ENCODE data around the gene CCNQ.
A peak's percentile ranks its signal among the peaks of the same experiment; 100 is the strongest.

CCNQ gene

GRCh38 chrX:153568451-153569011 is 30.4 kb downstream of the CCNQ start:
- no peak for DNase-seq

DNA sequence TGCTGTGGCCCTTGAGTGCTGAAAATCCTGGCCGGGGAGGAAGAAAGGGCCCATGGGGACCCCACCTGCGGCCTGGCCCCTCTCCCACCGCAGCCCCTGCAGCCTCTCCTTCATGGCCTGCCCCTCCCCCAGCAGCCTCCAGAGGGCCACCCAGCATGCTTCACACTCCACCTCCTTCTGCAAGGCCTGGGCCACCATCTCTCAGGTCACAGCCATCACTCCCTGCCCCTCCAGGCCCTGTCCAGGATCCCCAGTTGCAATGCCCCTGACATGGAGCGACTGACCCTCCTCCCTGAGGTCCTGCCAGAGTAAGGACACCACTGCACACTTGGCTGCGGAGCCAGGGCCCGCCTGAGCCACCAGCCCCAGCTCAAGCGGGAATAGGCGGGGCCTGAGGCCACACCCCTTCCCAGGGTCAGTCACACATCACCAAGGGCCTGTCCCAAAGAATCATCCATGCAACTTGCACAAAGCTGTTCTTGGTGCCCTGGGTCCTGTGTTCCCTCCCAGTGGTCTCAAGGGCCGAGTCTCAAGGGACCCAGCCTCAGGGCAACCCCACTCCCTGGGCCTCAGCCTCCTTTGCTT is 32.9 kb downstream of the CCNQ start:
- DNase-seq: no peak

DNA sequence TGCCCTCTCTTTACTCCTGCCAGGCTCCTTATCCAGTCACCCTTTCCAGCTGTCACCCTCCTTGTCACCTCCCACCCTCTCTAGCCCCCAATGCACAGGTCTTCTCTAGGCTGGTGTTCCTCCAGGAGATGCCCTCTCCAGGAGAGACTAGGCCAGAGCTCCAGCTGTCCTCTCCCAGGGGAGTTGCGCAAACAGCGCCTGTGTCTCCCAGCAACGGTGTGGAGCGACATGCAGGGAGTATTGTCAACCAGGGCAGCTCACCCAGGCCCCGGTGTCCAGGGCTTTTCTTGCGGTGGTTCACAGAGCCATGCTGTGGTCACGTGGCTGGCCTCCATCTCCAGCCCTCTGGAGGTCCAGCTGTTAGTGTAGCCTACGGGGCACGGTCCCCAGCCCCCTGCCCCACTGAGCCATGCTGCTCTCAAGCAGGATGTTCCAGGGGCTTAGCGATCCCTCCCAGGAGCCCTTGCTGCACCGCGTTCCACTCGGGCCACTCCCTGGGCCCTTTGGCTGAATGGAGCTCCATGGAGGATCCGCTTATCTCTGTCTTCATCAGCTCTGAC is 34.8 kb downstream of the CCNQ start:
- DNase-seq: no peak

- no peak for DNase-seq
Observed at GRCh38 chrX:153562546-153562945, 36.4 kb downstream of the CCNQ start.

DNA sequence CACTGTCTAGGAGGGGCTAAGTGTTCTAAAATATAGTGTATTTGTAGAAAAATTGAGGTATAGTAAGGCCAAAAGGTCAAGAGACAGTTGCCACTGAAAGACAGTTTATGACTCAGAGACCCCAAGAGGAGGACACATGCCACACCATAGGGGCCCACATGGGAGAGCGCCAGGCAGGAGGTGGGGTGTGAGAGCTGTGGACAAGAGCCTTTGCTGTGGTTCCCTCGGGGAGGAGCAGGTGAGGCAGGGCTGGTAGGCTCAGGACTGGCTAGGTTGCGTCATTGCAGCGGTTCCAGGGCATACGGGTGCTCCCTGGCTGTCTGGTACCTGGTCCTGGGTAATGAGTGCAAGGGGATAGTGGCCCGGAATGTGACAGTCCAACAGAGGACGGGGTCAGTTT is 37.6 kb downstream of the CCNQ start:
- DNase-seq: no peak

DNA sequence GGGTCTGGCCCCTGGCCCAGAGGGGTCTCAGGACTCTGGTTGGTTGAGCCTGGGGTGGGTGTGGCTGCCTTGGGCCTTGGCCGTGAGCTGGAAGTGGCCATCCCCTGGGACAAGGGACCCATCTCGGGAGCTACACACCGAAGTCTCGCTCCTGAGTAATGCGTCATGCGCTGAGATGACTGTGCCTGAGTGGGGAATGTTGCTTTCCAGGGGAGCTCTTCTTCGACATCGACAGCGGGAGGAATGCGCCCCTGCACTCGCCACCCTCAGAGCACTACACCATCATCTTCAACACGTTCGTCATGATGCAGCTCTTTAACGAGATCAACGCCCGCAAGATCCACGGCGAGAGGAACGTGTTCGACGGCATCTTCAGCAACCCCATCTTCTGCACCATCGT is 38.5 kb downstream of the CCNQ start:
- DNase-seq: no peak

- no peak for DNase-seq
Observed at GRCh38 chrX:153560000-153560399, 38.9 kb downstream of the CCNQ start.

- DNase-seq: no peak
Observed at GRCh38 chrX:153557618-153558355, 41.2 kb downstream of the CCNQ start.

DNA sequence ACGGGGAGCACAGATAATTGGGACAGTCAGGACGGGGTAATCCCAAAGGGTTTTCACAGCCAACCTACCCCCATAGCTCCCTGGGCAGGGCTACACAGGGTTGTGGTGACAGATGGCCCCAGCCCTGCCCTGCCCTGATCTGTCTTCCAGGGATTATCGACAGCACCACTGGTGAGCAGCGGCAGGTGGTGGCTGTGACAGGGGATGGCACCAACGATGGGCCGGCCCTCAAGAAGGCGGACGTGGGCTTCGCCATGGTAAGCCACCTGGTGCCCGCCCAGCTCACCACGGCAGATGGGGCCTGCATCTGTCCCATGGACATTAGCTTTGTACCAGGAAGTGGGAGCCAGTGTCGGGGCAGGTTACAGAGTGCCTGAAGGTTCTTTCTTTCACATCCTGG is 42.2 kb downstream of the CCNQ start:
- DNase-seq: no peak

DNA sequence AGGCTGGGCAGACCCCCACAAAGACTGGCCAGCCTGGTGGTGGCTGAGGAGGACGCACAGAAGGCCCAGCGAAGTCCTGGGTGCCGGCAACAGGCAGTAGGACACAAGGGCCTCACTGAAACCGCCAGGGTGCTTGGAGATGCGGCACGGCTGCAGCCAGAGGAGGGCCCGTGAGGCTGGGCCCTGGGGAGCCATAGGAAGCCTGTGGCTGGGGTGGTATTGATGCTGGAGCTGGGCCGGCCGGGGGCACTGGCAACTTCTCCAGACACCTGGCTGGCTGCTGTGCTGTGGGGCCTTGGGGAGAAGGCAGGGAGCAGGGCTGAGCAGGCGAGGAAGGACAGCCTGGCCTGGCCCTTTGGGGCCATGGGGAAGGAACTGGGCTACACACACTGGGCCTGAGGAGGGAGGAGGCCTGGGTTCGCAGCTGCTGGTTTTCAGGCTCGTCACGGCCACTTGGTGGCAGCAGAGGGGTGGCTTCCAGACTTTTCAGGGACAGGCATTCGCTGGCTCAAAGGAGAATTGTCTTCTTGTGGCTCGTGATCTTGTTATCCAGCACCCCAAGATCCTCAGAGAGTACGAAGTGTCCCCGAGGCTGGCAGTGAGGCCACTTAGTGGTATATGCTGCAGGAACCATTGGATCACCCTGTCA is 44.3 kb downstream of the CCNQ start:
- DNase-seq: peak in 1 of 2 experiments; percentile 55

DNA sequence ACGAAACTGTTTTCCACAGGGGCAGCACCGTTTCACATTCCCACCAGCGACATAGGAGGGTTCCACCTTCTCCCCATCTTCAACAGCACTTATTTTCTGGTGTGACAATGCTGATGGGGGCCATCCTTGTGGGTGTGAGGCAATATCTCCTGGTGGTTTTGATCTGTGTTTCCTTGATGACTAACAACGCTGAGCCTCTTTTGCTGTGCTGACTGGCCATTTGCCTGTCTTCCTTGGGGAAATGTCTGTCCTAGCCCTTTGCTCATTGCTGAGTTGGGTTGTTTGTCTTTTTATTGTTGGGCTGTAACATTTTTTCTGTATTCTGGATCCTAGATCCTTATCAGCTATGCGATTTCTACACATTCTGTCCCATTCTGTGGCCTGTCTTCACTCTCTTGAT is 47.8 kb downstream of the CCNQ start:
- DNase-seq: no peak

DNA sequence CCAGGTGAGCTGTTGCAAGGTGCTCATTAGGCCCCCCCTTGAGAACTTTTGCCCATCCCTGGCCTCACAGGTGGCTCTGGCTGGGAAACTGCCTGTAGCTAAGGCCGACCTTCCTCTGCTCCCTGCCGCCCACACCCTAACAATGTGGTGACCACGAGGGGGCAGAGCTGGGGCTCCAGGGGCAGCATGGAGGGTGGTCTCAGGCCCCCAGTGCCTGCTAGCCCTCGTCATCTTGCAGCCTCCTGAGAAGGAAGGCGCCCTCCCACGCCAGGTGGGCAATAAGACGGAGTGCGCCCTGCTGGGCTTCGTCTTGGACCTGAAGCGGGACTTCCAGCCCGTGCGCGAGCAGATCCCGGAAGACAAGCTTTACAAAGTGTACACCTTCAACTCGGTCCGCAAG is 49.1 kb downstream of the CCNQ start:
- DNase-seq: no peak

DNA sequence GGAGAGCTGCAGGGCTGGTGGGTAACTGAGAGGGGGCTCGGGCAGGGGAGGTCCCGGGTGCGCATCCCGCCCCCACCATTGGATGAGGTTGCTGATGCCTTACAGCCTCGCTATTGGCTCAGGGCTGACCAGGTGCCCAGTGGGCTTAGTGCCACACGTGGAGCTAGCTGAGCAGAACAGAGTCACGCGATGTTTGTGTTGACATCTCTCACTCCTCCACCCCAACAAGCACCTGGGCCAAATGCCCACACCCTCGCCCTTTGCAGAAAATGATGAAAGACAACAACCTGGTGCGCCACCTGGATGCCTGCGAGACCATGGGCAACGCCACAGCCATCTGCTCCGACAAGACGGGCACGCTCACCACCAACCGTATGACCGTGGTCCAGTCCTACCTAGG is 49.7 kb downstream of the CCNQ start:
- DNase-seq: no peak

DNA sequence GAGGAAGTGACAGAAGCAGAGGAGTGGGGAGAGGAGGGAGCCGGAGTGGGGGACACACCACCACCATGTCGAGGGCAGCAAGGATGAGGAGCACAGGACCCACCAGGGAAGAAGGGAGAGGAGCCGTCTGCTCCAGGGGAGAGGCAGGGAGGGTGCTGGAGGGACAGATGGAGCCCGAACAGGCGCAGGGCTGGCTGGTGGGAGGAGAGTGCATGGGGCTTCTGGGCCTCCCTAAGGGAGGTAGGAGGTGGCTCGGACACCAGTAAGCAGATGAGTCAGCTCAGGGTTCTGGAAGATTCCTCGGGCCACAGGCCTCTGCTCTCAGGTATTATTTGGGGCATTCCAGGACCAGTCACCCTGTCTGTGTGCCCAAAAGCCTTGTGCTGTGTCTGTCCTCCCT is 51.7 kb downstream of the CCNQ start:
- no peak for DNase-seq

- DNase-seq: no peak
Observed at GRCh38 chrX:153546386-153546785, 52.6 kb downstream of the CCNQ start.

- no peak for DNase-seq
Observed at GRCh38 chrX:153544727-153545126, 54.2 kb downstream of the CCNQ start.

DNA sequence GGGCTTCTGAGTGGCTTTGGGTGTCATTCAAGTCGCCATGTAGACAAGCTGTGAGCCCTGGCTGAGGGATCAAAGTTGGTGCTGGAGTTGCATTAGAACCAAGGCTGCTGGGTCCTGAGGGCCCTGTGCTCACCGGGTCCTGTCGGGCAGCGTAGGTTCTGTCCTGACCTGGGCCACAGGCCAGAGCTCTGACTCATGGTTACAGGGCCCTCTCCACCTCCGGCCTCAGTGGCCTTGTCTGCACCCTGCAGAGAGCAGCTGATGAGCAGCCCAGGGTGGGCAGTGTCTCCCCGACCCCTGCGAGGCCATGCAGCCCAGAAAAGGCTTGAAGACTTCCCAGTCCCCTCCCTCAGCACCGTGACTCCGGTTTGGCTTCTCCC is 59.0 kb downstream of the CCNQ start:
- no peak for DNase-seq

- peak in 1 of 2 experiments; percentile 53 for DNase-seq
Observed at GRCh38 chrX:153539171-153539978, 59.6 kb downstream of the CCNQ start.

GRCh38 chrX:153538424-153538823 is 60.5 kb downstream of the CCNQ start:
- DNase-seq: peak in 1 of 2 experiments; percentile 13
